ENCODE results near the gene ZNF575. TPM values are rescaled to one million over a fixed set of nuclear protein-coding genes. Genes with fewer than 3 reads are reported as not detected.

Gene ZNF575
- total RNA-seq, 2 experiments from 2014 or later = 2.0 TPM; not detected in 1

GRCh38 chr19:43503501-43504425 is 29.2 kb upstream of the ZNF575 start:
- POLR2A ChIA-PET = interaction anchor here (0.5 to 1.0 kb wide), 4 partner anchors 10 to 39 kb away, joined by 4 to 6 read pairs (median 4); no protein-coding TSS in a partner anchor
- no peaks in the 10 kb centered on the region for H3K36me3 ChIP-seq (ENCODE audit: insufficient read depth, low read length)

GRCh38 chr19:43504426-43505185 is 28.4 kb upstream of the ZNF575 start, which contains the start of gene PHLDB3:
PHLDB3 (minus strand) TSS chr19:43504746; CDS start chr19:43504118, 628 bp downstream.
- Histone ChIP-seq H2AFZ (ENCODE audit: low read length) (peak within 1 kb of the TSS; percentile 97), H3K4me3 (ENCODE audit: low read depth, low read length, poor library complexity, severe bottlenecking) (peak within 1 kb of the TSS; percentile 77), H4K20me1 (ENCODE audit: insufficient read depth, low read length) (no peaks in the 10 kb centered on the region), H3K27ac (ENCODE audit: low read depth, low read length, poor library complexity, severe bottlenecking) (peak within 1 kb of the TSS; percentile 26), H3K9me3 (ENCODE audit: low read length) (no peaks in the 10 kb centered on the region), H3K36me3 (ENCODE audit: insufficient read depth, low read length) (no peaks in the 10 kb centered on the region), H3K4me2 (ENCODE audit: low read length) (peak within 1 kb of the TSS; percentile 96), H3K79me2 (ENCODE audit: insufficient read depth, low read depth, low read length) (no peaks in the 10 kb centered on the region), H3K9me2 (ENCODE audit: insufficient read depth, low read length) (no peaks in the 10 kb centered on the region), H3K4me1 (ENCODE audit: insufficient read depth, low read length, poor library complexity, severe bottlenecking) (peaks cover 16% of the 10 kb centered on the region)
- no peak for DNase-seq (ENCODE audit: low spot score)
- BruUV-seq (replicated peaks) = no TSS peak
- ChIA-PET POLR2A (interaction anchor here (0.5 to 1.0 kb wide), 4 partner anchors 9 to 115 kb away, joined by 4 to 6 read pairs (median 5); no protein-coding TSS in a partner anchor), CTCF (ENCODE audit: unreplicated experiment) (interaction anchor here (0.6 kb wide), 1 partner anchor 90 kb away, joined by 3 read pairs; no protein-coding TSS in a partner anchor)
- intact Hi-C loops (cut with micrococcal nuclease; ENCODE audit: unreplicated experiment) = loop anchor here (2.0 kb wide), 1 partner anchor 42 kb away; no protein-coding TSS in a partner anchor
- TF ChIP-seq CTCF (conservative IDR thresholded peaks at IDR 0.05; ENCODE audit: low read length) (peak; percentile 6; the same call in 1 of the 2 replicates), EZH2phosphoT487 (IDR thresholded peaks at IDR 0.05; ENCODE audit: borderline replicate concordance, low read depth, low read length) (no peak)

More at GRCh38 chr19:43503501-43504425, 29.2 kb upstream of the ZNF575 start:
- peaks cover 16% of the 10 kb centered on the region for H3K4me1 ChIP-seq (ENCODE audit: insufficient read depth, low read length, poor library complexity, severe bottlenecking)
- H2AFZ ChIP-seq (ENCODE audit: low read length) = peak overlapping the region; percentile 97
- H3K9me3 ChIP-seq (ENCODE audit: low read length) = no peaks in the 10 kb centered on the region
- H3K4me3 ChIP-seq (ENCODE audit: low read depth, low read length, poor library complexity, severe bottlenecking) = peak overlapping the region; percentile 77
- peak; percentile 97 for DNase-seq (ENCODE audit: low spot score)
- BruUV-seq (replicated peaks) = no TSS peak
- CTCF ChIA-PET (ENCODE audit: unreplicated experiment) = no interaction called here
- H3K4me2 ChIP-seq (ENCODE audit: low read length) = peak overlapping the region; percentile 96
- no peaks in the 10 kb centered on the region for H3K79me2 ChIP-seq (ENCODE audit: insufficient read depth, low read depth, low read length)
- intact Hi-C loops (cut with micrococcal nuclease; ENCODE audit: unreplicated experiment) = loop anchor here (2.0 kb wide), 1 partner anchor 41 kb away; no protein-coding TSS in a partner anchor
- no peaks in the 10 kb centered on the region for H4K20me1 ChIP-seq (ENCODE audit: insufficient read depth, low read length)
- peak; percentile 72 for TF ChIP-seq CTCF (conservative IDR thresholded peaks at IDR 0.05; ENCODE audit: low read length)
- no peak for TF ChIP-seq EZH2phosphoT487 (IDR thresholded peaks at IDR 0.05; ENCODE audit: borderline replicate concordance, low read depth, low read length)
- peak overlapping the region; percentile 26 for H3K27ac ChIP-seq (ENCODE audit: low read depth, low read length, poor library complexity, severe bottlenecking)
- no peaks in the 10 kb centered on the region for H3K9me2 ChIP-seq (ENCODE audit: insufficient read depth, low read length)

Measured in OCI-LY7 (cell line).